Lower lobe of right lung (tissue), 2 donors: ENCODE measurements around the gene SP9. TPM values are rescaled to one million over a fixed set of nuclear protein-coding genes. Genes with fewer than 3 reads are reported as not detected.

ENCODE experiments used
- ATAC-seq, 2 donors: fragments of 200-7000 bp; cut with Tn5 transposase; one replicate each; pipeline ENCODE4 v1.9.1; 2020 to 2022; ENCODE audit warnings: mild to moderate bottlenecking in 2 of 2, moderate library complexity in 2 of 2
- DNase-seq: peaks from one replicate; pipeline ENCODE4 v3.0.0-alpha.2; 2020
- H3K27ac ChIP-seq: fragments of 200-600 bp; one replicate; pipeline ENCODE4 v1.8.0; 2022
- H3K27me3 ChIP-seq: fragments of 200-600 bp; one replicate; pipeline ENCODE4 v1.8.0; 2022; ENCODE audit warnings: low read depth
- H3K36me3 ChIP-seq: fragments of 200-600 bp; one replicate; pipeline ENCODE4 v1.8.0; 2022; ENCODE audit warnings: mild to moderate bottlenecking
- H3K4me1 ChIP-seq: fragments of 200-600 bp; one replicate; pipeline ENCODE4 v1.8.0; 2022
- H3K4me3 ChIP-seq: fragments of 200-600 bp; one replicate; pipeline ENCODE4 v1.8.0; 2022; ENCODE audit warnings: mild to moderate bottlenecking
- H3K9me3 ChIP-seq: fragments of 200-600 bp; one replicate; pipeline ENCODE4 v1.8.0; 2022
- CTCF ChIP-seq: fragments of 200-600 bp; IDR thresholded peaks from one replicate; pipeline ENCODE4 v1.8.0; 2022; ENCODE audit warnings: antibody characterized with exemption, mild to moderate bottlenecking
- intact Hi-C: fragments of 100-400 bp; cut with DNase I; formaldehyde crosslinking; loops from one replicate; pipeline ENCODE4 v1.11.0; 2022
- total RNA-seq: library from RNA; stranded (reverse); fragmentation: NEBNext Ultra II Directional; extraction: Animal tissue kit (Norgen Biotek cat#: 25700); gene quantifications from one replicate; pipeline ENCODE4 v1.2.1, GENCODE V29; 2021
- donor health status: DM: no; HTN: yes; CAD: no; lungs with severe emphysema.

Gene SP9
- total RNA-seq, 1 donor from 2014 or later, result not detected

- intact Hi-C loops, result no loop called here
- peaks cover 99% of the 10 kb centered on the region for H3K27me3 ChIP-seq
- peaks cover 52% of the 10 kb centered on the region for H3K4me1 ChIP-seq
- no peak for ATAC-seq
- no peak for TF ChIP-seq CTCF
- H3K27ac ChIP-seq, result no peak overlapping the region
- no peaks in the 10 kb centered on the region for H3K9me3 ChIP-seq
- no peak for DNase-seq
- H3K36me3 ChIP-seq, result no peaks in the 10 kb centered on the region
- no peak overlapping the region for H3K4me3 ChIP-seq
These were observed 3.0 kb upstream of the SP9 start for GRCh38 chr2:174331595-174332216.

DNA sequence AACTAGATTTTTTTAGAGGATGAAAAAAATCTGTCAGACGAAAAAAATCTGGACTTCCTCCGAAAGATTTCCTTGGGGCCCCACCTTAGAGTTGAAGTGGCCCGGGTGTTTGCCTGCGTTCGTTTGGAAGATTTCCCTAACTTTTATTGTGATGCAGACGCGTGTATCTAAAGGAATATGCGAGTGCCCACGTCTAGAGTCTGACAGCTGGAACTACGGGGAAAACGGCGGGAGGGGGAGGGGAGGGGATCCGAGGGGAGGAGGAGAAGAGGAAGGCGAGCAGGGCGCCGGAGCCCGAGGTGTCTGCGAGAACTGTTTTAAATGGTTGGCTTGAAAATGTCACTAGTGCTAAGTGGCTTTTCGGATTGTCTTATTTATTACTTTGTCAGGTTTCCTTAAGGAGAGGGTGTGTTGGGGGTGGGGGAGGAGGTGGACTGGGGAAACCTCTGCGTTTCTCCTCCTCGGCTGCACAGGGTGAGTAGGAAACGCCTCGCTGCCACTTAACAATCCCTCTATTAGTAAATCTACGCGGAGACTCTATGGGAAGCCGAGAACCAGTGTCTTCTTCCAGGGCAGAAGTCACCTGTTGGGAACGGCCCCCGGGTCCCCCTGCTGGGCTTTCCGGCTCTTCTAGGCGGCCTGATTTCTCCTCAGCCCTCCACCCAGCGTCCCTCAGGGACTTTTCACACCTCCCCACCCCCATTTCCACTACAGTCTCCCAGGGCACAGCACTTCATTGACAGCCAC, 2.4 kb upstream of the SP9 start:
- H3K27me3 ChIP-seq, result peaks cover 98% of the 10 kb centered on the region
- no peak for DNase-seq
- no peak for ATAC-seq
- intact Hi-C loops, result no loop called here
- H3K36me3 ChIP-seq, result no peaks in the 10 kb centered on the region
- TF ChIP-seq CTCF, result no peak
- no peak overlapping the region for H3K27ac ChIP-seq
- peaks cover 49% of the 10 kb centered on the region for H3K4me1 ChIP-seq
- H3K9me3 ChIP-seq, result no peaks in the 10 kb centered on the region
- no peak overlapping the region for H3K4me3 ChIP-seq

DNA sequence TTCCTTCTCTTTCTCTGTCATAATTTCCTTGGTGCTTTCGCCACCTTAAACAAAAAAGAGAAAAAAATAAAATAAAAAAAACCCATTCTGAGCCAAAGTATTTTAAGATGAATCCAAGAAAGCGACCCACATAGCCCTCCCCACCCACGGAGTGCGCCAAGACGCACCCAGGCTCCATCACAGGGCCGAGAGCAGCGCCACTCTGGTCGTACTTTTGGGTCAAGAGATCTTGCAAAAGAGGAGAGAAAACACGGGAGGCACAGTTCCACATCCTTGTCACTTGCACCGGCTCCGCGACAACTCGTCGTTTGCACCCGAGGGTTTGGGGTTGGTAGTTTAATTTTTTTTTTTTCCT, 1.8 kb upstream of the SP9 start:
- TF ChIP-seq CTCF, result no peak
- no peak overlapping the region for H3K4me3 ChIP-seq
- no peaks in the 10 kb centered on the region for H3K9me3 ChIP-seq
- no peaks in the 10 kb centered on the region for H3K36me3 ChIP-seq
- no peak for ATAC-seq
- H3K4me1 ChIP-seq, result peaks cover 52% of the 10 kb centered on the region
- H3K27me3 ChIP-seq, result peaks cover 98% of the 10 kb centered on the region
- no peak overlapping the region for H3K27ac ChIP-seq
- intact Hi-C loops, result no loop called here
- DNase-seq, result no peak

GRCh38 chr2:174333372-174334277, 1.1 kb upstream of the SP9 start:
- intact Hi-C loops, result no loop called here
- no peak overlapping the region for H3K4me3 ChIP-seq
- TF ChIP-seq CTCF, result no peak
- DNase-seq (no peak), ATAC-seq (no peak)
- H3K9me3 ChIP-seq, result no peaks in the 10 kb centered on the region
- H3K27me3 ChIP-seq, result peaks cover 99% of the 10 kb centered on the region
- H3K27ac ChIP-seq, result no peak overlapping the region
- peaks cover 51% of the 10 kb centered on the region for H3K4me1 ChIP-seq
- H3K36me3 ChIP-seq, result no peaks in the 10 kb centered on the region

GRCh38 chr2:174334278-174334715, 457 bp upstream of the SP9 start:
- TF ChIP-seq CTCF, result no peak
- intact Hi-C loops, result no loop called here
- H3K27ac ChIP-seq, result no peak overlapping the region
- H3K4me3 ChIP-seq, result no peak overlapping the region
- H3K36me3 ChIP-seq, result no peaks in the 10 kb centered on the region
- H3K9me3 ChIP-seq, result no peaks in the 10 kb centered on the region
- ATAC-seq (no peak), DNase-seq (no peak)
- H3K4me1 ChIP-seq, result peaks cover 47% of the 10 kb centered on the region
- peaks cover 99% of the 10 kb centered on the region for H3K27me3 ChIP-seq
